ENCODE measurements around the gene CARM1. TPM values are rescaled to one million over a fixed set of nuclear protein-coding genes. Genes with fewer than 3 reads are reported as not detected.

Gene CARM1
- total RNA-seq, 2 donors from 2014 or later = 53.3 to 75.9 TPM

GRCh38 chr19:10960314-10961072, 89.1 kb downstream of the CARM1 start, which contains the start of gene SMARCA4:
SMARCA4 (plus strand) TSS chr19:10961030; CDS start chr19:10984152, 23,122 bp downstream.
- H3K27ac ChIP-seq = peak within 1 kb of the TSS; percentile 83
- intact Hi-C loops (cut with DNase I) = no loop called here
- no peaks in the 10 kb centered on the region for H3K9me3 ChIP-seq
- H3K36me3 ChIP-seq = no peaks in the 10 kb centered on the region
- no peak for TF ChIP-seq CTCF (IDR thresholded peaks at IDR 0.05)
- no peaks in the 10 kb centered on the region for H3K4me1 ChIP-seq
- peak within 1 kb of the TSS; percentile 93 for H3K4me3 ChIP-seq
- DNase-seq = peak; percentile 97
- H3K27me3 ChIP-seq = no peaks in the 10 kb centered on the region
- peak within 1 kb of the TSS; percentile 84 for H3K9ac ChIP-seq (ENCODE audit: low read depth in 2 of 2, low read length in 2 of 2)

- Histone ChIP-seq H3K36me3 (no peaks in the 10 kb centered on the region), H3K9me3 (no peaks in the 10 kb centered on the region), H3K4me3 (peak overlapping the region; percentile 93), H3K9ac (ENCODE audit: low read depth in 2 of 2, low read length in 2 of 2) (peak overlapping the region; percentile 74 to 84), H3K4me1 (no peaks in the 10 kb centered on the region), H3K27me3 (no peaks in the 10 kb centered on the region), H3K27ac (peak overlapping the region; percentile 71)
- DNase-seq = peak; percentile 43
- intact Hi-C loops (cut with DNase I) = no loop called here
- no peak for TF ChIP-seq CTCF (IDR thresholded peaks at IDR 0.05)
Observed at GRCh38 chr19:10961073-10961860, 89.9 kb downstream of the CARM1 start.

GRCh38 chr19:10962863-10963262, 91.5 kb downstream of the CARM1 start:
- Histone ChIP-seq H3K4me3 (no peak overlapping the region), H3K9me3 (no peaks in the 10 kb centered on the region), H3K27ac (no peak overlapping the region), H3K4me1 (no peaks in the 10 kb centered on the region), H3K9ac (ENCODE audit: low read depth in 2 of 2, low read length in 2 of 2) (no peak overlapping the region), H3K36me3 (no peaks in the 10 kb centered on the region), H3K27me3 (no peaks in the 10 kb centered on the region)
- no peak for DNase-seq
- intact Hi-C loops (cut with DNase I) = no loop called here
- TF ChIP-seq CTCF (IDR thresholded peaks at IDR 0.05) = no peak

GRCh38 chr19:10963865-10964264, 92.5 kb downstream of the CARM1 start:
- no peak overlapping the region for H3K9ac ChIP-seq (ENCODE audit: low read depth in 2 of 2, low read length in 2 of 2)
- H3K27ac ChIP-seq = no peak overlapping the region
- intact Hi-C loops (cut with DNase I) = no loop called here

More at GRCh38 chr19:10963865-10964264, 92.5 kb downstream of the CARM1 start:
- peaks cover 9% of the 10 kb centered on the region for H3K4me1 ChIP-seq
- no peaks in the 10 kb centered on the region for H3K9me3 ChIP-seq
- no peak for TF ChIP-seq CTCF (IDR thresholded peaks at IDR 0.05)
- H3K4me3 ChIP-seq = no peak overlapping the region
- no peaks in the 10 kb centered on the region for H3K36me3 ChIP-seq
- DNase-seq = no peak
- H3K27me3 ChIP-seq = no peaks in the 10 kb centered on the region
